ENCODE measurements around the gene ADAP2.
"Not testable (repeated sequence)": the region's sequence is repeated elsewhere in the genome, so short reads cannot be mapped to it uniquely, and the experiment has no call there.

The ADAP2 gene

DNA sequence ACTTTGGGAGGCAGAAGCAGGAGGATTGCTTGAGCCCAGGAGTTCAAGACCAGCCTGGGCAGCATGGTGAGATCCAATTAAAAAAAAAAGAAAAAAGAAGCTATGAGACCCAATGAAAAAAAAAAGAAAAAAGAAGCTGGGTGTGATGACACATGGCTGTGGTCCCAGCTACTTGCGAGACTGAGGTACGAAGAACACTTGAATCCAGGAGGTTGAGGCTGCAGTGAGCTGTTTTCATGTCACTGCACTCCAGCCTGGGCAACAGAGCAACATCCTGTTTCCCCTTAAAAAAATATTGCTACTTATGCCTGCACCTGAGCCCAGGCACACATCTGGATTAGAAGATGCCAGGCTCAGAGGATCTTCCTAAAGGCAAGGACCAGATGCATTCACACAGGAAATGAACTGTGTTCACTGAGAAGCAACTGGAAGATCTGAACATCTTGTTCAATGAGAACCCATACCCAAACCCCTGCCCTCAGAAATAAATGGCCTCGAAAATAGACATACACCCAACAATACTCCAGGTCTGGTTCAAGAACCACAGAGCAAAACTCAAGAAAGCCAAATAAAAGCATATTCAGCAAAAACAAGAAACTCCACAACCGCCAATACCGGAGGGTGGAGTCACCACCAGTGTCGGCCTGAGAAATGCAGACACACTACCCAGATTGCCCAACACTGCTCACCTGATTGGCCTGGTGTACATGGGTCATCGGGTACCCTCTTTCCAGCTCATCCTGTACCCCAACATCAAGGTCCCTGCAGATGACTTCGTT is 53.5 kb downstream of the ADAP2 start:
- H3K4me3 ChIP-seq: no peak overlapping the region
- DNase-seq (ENCODE audit: low read depth, low spot score): no peak
- no peaks in the 10 kb centered on the region for H3K36me3 ChIP-seq (ENCODE audit: insufficient read depth, low read length)
- H3K27ac ChIP-seq: no peak overlapping the region
- TF ChIP-seq POLR2AphosphoS5 (IDR thresholded peaks at IDR 0.05; ENCODE audit: borderline replicate concordance, low read depth, low read length): no peak
- TF ChIP-seq EZH2 (IDR thresholded peaks at IDR 0.05): no peak
- no peak for TF ChIP-seq FOXP2 (optimal IDR thresholded peaks at IDR 0.05; ENCODE audit: control extremely low read depth, extremely low read length, insufficient read depth)
- H3K9me3 ChIP-seq (ENCODE audit: low read depth, low read length): no peaks in the 10 kb centered on the region
- H3K9ac ChIP-seq (ENCODE audit: insufficient read length): no peak overlapping the region

DNA sequence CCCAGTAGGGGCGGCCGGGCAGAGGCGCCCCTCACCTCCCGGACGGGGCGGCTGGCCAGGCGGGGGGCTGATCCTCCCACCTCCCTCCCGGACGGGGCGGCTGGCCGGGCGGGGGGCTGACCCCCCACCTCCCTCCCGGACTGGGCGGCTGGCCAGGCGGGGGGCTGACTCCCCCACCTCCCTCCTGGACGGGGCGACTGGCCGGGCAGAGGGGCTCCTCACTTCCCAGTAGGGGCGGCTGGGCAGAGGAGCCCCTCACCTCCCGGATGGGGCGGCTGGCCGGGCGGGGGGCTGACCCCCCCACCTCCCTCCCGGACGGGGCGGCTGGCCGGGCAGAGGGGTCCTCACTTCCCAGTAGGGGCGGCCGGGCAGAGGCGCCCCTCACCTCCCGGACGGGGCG is 58.2 kb downstream of the ADAP2 start:
- not testable (repeated sequence) for H3K4me3 ChIP-seq; H3K27ac ChIP-seq; DNase-seq (ENCODE audit: low read depth, low spot score); H3K36me3 ChIP-seq (ENCODE audit: insufficient read depth, low read length); H3K9ac ChIP-seq (ENCODE audit: insufficient read length); H3K9me3 ChIP-seq (ENCODE audit: low read depth, low read length)

DNA sequence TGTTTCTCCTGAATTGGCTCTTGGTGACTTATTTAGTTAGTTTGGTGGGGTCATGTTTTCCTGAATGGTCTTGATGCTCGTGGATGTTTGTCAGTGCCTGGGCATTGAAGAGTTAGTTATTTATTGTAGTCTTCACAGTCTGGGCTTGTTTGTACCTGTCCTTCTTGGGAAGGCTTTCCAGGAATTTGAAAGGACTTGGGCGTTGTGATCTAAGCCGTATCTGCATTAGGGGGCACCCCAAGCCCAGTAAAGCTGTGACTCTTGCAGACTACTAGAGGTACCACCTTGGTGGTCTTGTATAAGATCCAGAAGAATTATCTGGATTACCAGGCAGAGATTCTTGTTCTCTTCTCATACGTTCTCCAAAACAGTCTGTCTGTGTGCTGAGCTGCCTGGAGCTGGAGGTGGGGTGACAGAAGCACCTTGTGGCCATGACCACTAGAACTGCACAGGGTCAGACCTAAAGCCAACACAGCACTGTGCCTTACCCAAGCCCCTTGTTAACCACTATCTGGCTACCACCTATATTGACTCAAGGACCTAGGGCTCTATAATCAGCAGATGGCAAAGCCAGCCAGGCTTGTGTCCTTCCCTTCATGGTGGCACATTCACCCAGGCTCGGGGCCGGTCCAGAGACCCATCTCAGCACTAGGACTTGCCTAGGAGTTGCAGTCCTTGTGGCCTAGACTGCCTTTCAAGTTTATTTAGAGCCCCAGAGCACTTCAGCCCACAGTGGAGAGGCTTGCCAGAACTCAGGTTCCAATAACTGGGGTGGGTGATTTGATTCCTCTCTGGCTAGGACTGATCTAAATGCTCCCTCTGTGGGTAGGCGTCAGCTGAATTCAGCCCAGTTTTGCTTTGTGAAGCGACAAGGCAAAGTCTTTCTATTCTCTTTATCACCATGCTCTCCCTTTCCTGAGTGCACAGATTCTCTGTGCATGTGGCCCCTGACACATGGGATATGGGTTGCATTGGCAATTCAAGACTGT is 60.1 kb downstream of the ADAP2 start:
- Histone ChIP-seq H3K36me3 (ENCODE audit: insufficient read depth, low read length) (no peaks in the 10 kb centered on the region), H3K27ac (no peak overlapping the region), H3K9ac (ENCODE audit: insufficient read length) (no peak overlapping the region), H3K4me3 (no peak overlapping the region), H3K9me3 (ENCODE audit: low read depth, low read length) (no peaks in the 10 kb centered on the region)
- TF ChIP-seq EZH2 (IDR thresholded peaks at IDR 0.05) (no peak), FOXP2 (optimal IDR thresholded peaks at IDR 0.05; ENCODE audit: control extremely low read depth, extremely low read length, insufficient read depth) (no peak), POLR2AphosphoS5 (IDR thresholded peaks at IDR 0.05; ENCODE audit: borderline replicate concordance, low read depth, low read length) (no peak)
- DNase-seq (ENCODE audit: low read depth, low spot score): no peak

DNA sequence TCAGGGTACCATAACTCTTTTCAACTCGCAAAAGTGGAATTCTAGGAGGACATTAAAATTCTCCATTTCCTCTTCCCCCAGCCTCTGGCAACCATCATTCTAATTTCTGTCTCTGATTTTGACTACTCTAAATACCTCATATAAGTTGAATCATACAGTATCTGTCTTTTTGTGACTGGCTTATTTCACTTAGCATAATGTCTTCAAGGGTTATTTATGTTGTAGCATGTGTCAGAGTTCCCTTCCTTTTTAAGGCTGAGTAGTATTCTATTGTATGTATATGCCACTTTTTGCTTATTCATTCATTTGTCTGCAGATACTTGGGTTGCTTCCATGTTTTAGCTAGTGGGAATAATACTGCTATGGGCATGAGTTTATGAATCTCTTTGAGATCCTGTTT is 61.1 kb downstream of the ADAP2 start:
- no peaks in the 10 kb centered on the region for H3K36me3 ChIP-seq (ENCODE audit: insufficient read depth, low read length)
- H3K9me3 ChIP-seq (ENCODE audit: low read depth, low read length): no peaks in the 10 kb centered on the region
- no peak for DNase-seq (ENCODE audit: low read depth, low spot score)
- no peak for TF ChIP-seq EZH2 (IDR thresholded peaks at IDR 0.05)
- no peak for TF ChIP-seq POLR2AphosphoS5 (IDR thresholded peaks at IDR 0.05; ENCODE audit: borderline replicate concordance, low read depth, low read length)
- TF ChIP-seq FOXP2 (optimal IDR thresholded peaks at IDR 0.05; ENCODE audit: control extremely low read depth, extremely low read length, insufficient read depth): no peak
- no peak overlapping the region for H3K4me3 ChIP-seq
- H3K9ac ChIP-seq (ENCODE audit: insufficient read length): no peak overlapping the region
- H3K27ac ChIP-seq: no peak overlapping the region

DNA sequence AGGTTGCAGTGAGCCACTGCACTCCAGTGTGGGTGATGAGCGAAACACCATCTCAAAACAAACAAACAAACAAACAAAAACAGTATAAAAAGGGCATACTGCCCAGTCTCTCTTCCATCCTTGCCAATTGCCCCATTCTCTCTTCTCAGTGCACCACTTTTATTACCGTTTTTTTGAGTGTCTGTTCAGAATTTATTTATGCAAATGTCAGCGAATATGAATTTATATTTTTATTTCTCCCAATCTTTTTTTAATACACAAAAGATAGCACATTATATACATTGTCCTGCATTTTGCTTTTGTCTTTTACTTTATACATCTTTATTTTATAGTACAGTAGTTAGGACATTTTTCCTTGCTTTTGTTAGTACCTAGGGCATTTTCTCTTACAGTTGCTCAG is 68.7 kb downstream of the ADAP2 start:
- DNase-seq (ENCODE audit: low read depth, low spot score): no peak
- H3K27ac ChIP-seq: no peak overlapping the region
- H3K9me3 ChIP-seq (ENCODE audit: low read depth, low read length): no peaks in the 10 kb centered on the region
- TF ChIP-seq EZH2 (IDR thresholded peaks at IDR 0.05) (no peak), FOXP2 (optimal IDR thresholded peaks at IDR 0.05; ENCODE audit: control extremely low read depth, extremely low read length, insufficient read depth) (no peak), POLR2AphosphoS5 (IDR thresholded peaks at IDR 0.05; ENCODE audit: borderline replicate concordance, low read depth, low read length) (no peak)
- no peak overlapping the region for H3K9ac ChIP-seq (ENCODE audit: insufficient read length)
- H3K4me3 ChIP-seq: no peak overlapping the region
- no peaks in the 10 kb centered on the region for H3K36me3 ChIP-seq (ENCODE audit: insufficient read depth, low read length)

DNA sequence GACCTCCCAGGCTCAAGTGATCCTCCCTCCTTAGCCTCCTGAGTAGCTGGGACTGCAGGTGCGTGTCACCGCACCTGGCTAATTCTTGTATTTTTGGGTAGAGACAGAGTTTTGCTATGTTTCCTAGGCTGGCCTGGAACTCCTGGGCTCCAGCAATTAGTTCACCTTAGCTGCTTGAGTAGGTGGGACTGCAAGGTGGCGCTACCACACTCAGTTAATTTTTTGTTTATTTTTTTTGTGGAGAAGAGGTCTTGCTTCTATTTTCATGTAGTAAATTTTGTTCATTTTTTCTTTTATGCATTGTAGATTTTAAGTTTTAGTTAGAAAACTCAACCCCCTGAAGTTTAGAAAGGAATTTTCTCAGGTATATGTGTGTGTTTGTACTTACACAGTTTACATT is 70.8 kb downstream of the ADAP2 start:
- H3K9me3 ChIP-seq (ENCODE audit: low read depth, low read length): no peaks in the 10 kb centered on the region
- no peaks in the 10 kb centered on the region for H3K36me3 ChIP-seq (ENCODE audit: insufficient read depth, low read length)
- H3K27ac ChIP-seq: no peak overlapping the region
- TF ChIP-seq EZH2 (IDR thresholded peaks at IDR 0.05): no peak
- no peak for TF ChIP-seq POLR2AphosphoS5 (IDR thresholded peaks at IDR 0.05; ENCODE audit: borderline replicate concordance, low read depth, low read length)
- no peak overlapping the region for H3K4me3 ChIP-seq
- no peak overlapping the region for H3K9ac ChIP-seq (ENCODE audit: insufficient read length)
- no peak for DNase-seq (ENCODE audit: low read depth, low spot score)

DNA sequence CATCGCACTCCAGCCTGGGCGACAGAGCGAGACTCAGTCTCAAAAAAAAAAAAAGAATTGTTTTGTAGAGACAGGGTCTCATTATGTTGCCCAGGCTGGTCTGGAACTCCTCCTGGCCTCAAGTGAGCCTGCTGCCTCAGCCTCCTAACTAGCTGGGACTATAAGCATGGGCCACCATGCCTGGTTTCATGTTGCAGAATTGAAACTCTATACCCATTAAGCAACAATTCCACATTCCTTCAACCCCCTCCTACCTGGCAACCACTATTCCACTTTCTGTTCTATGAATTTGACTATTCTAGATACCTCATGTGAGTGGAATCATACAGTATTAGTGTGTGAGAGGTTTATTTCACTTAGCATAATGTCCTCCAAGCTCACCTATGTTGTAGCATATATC is 73.6 kb downstream of the ADAP2 start:
- H3K9me3 ChIP-seq (ENCODE audit: low read depth, low read length): no peaks in the 10 kb centered on the region
- H3K9ac ChIP-seq (ENCODE audit: insufficient read length): no peak overlapping the region
- no peak overlapping the region for H3K27ac ChIP-seq
- no peak overlapping the region for H3K4me3 ChIP-seq
- H3K36me3 ChIP-seq (ENCODE audit: insufficient read depth, low read length): no peaks in the 10 kb centered on the region
- no peak for DNase-seq (ENCODE audit: low read depth, low spot score)
- no peak for TF ChIP-seq EZH2 (IDR thresholded peaks at IDR 0.05)
- no peak for TF ChIP-seq FOXP2 (optimal IDR thresholded peaks at IDR 0.05; ENCODE audit: control extremely low read depth, extremely low read length, insufficient read depth)
- no peak for TF ChIP-seq POLR2AphosphoS5 (IDR thresholded peaks at IDR 0.05; ENCODE audit: borderline replicate concordance, low read depth, low read length)

- TF ChIP-seq POLR2AphosphoS5 (IDR thresholded peaks at IDR 0.05; ENCODE audit: borderline replicate concordance, low read depth, low read length) (no peak), EZH2 (IDR thresholded peaks at IDR 0.05) (no peak), FOXP2 (optimal IDR thresholded peaks at IDR 0.05; ENCODE audit: control extremely low read depth, extremely low read length, insufficient read depth) (no peak)
- no peak overlapping the region for H3K27ac ChIP-seq
- H3K36me3 ChIP-seq (ENCODE audit: insufficient read depth, low read length): no peaks in the 10 kb centered on the region
- H3K9me3 ChIP-seq (ENCODE audit: low read depth, low read length): no peaks in the 10 kb centered on the region
- no peak for DNase-seq (ENCODE audit: low read depth, low spot score)
- no peak overlapping the region for H3K4me3 ChIP-seq
- no peak overlapping the region for H3K9ac ChIP-seq (ENCODE audit: insufficient read length)
Measured at GRCh38 chr17:30996486-30996885, 74.7 kb downstream of the ADAP2 start.
